Thyroid gland (tissue), 4 donors: ENCODE data around the gene FBXO17.

Source experiments
- CTCF ChIP-seq, 6 experiments: fragments of 200-600 bp in 3 of 6; fragments of 450-650 bp in 3 of 6; sonication (generic) in 3 of 6; IDR thresholded peaks; one replicate each; pipeline ENCODE4 v1.5.1; 2016 to 2019; ENCODE audit warnings: antibody characterized with exemption in 6 of 6, mild to moderate bottlenecking in 2 of 6, inconsistent platforms in 1 of 6, moderate library complexity in 1 of 6
- POLR2A ChIP-seq, 2 donors: fragments of 450-650 bp; IDR thresholded peaks; one replicate each; pipeline ENCODE4 v1.6.1; 2017; ENCODE audit warnings: antibody characterized with exemption in 2 of 2, mild to moderate bottlenecking in 2 of 2, moderate library complexity in 1 of 2

GRCh38 chr19:38939957-38940356 is 35.6 kb downstream of the FBXO17 start:
- TF ChIP-seq POLR2A (IDR thresholded peaks at IDR 0.05) (no peak), CTCF (IDR thresholded peaks at IDR 0.05) (no peak)
